SJSA1 (cell line): ENCODE data around the gene PARD3B. TPM values are rescaled to one million over a fixed set of nuclear protein-coding genes. Genes with fewer than 3 reads are reported as not detected.

Experiments
- DNase-seq, 2 experiments: peaks; one replicate each; pipeline ENCODE4 v3.0.0-alpha.2; 2015 to 2020; ENCODE audit warnings: low spot score in 2 of 2, low read depth in 1 of 2
- H3K27ac ChIP-seq: fragments of 250-450 bp; sonication (Bioruptor Pico); 2 replicates; pipeline ENCODE4 v1.5.1; 2020; ENCODE audit warnings: mild to moderate bottlenecking, moderate library complexity
- H3K27me3 ChIP-seq: fragments of 250-450 bp; sonication (Bioruptor Pico); replicated peaks from 2 replicates; pipeline ENCODE4 v1.5.1; 2020; ENCODE audit warnings: mild to moderate bottlenecking, moderate library complexity
- H3K36me3 ChIP-seq: fragments of 250-450 bp; sonication (Bioruptor Pico); 2 replicates; pipeline ENCODE4 v1.5.1; 2020; ENCODE audit warnings: mild to moderate bottlenecking
- H3K4me1 ChIP-seq: fragments of 250-450 bp; sonication (Bioruptor Pico); replicated peaks from 2 replicates; pipeline ENCODE4 v1.6.1; 2021; ENCODE audit warnings: mild to moderate bottlenecking
- H3K4me3 ChIP-seq: fragments of 250-450 bp; sonication (Bioruptor Pico); 2 replicates; pipeline ENCODE4 v1.5.1; 2020; ENCODE audit warnings: mild to moderate bottlenecking
- H3K9me3 ChIP-seq: fragments of 250-450 bp; sonication (Bioruptor Pico); replicated peaks from 2 replicates; pipeline ENCODE4 v1.5.1; 2020; ENCODE audit warnings: mild to moderate bottlenecking
- total RNA-seq: library from RNA; depleted of rRNA; stranded (reverse); fragments of >200 nt; shearing (Covaris generic); gene quantifications from 2 replicates; pipeline ENCODE4 v1.2.3, GENCODE V29; 2014

PARD3B gene
- total RNA-seq, 1 experiment from 2014 or later: 10.6 TPM

GRCh38 chr2:204754898-204755297 lies 209.6 kb downstream of the PARD3B start:
- no peaks in the 10 kb centered on the region for H3K27me3 ChIP-seq
- no peak for DNase-seq
- no peaks in the 10 kb centered on the region for H3K9me3 ChIP-seq
- no peaks in the 10 kb centered on the region for H3K4me1 ChIP-seq
- H3K4me3 ChIP-seq: no peak overlapping the region
- no peaks in the 10 kb centered on the region for H3K36me3 ChIP-seq
- no peak overlapping the region for H3K27ac ChIP-seq

GRCh38 chr2:204763974-204764703 lies 218.9 kb downstream of the PARD3B start:
- Histone ChIP-seq H3K9me3 (no peaks in the 10 kb centered on the region), H3K4me3 (no peak overlapping the region), H3K27ac (no peak overlapping the region), H3K36me3 (no peaks in the 10 kb centered on the region), H3K4me1 (no peaks in the 10 kb centered on the region), H3K27me3 (no peaks in the 10 kb centered on the region)
- DNase-seq: no peak

GRCh38 chr2:204770735-204771134 lies 225.5 kb downstream of the PARD3B start:
- no peak overlapping the region for H3K4me3 ChIP-seq

GRCh38 chr2:204771721-204772120 lies 226.4 kb downstream of the PARD3B start:
- H3K4me1 ChIP-seq: no peaks in the 10 kb centered on the region
- no peak overlapping the region for H3K27ac ChIP-seq
- H3K4me3 ChIP-seq: no peak overlapping the region
- H3K9me3 ChIP-seq: no peaks in the 10 kb centered on the region
- no peak for DNase-seq
- no peaks in the 10 kb centered on the region for H3K27me3 ChIP-seq
- no peaks in the 10 kb centered on the region for H3K36me3 ChIP-seq

More at GRCh38 chr2:204770735-204771134, 225.5 kb downstream of the PARD3B start:
- Histone ChIP-seq H3K36me3 (no peaks in the 10 kb centered on the region), H3K27me3 (no peaks in the 10 kb centered on the region), H3K4me1 (no peaks in the 10 kb centered on the region), H3K27ac (no peak overlapping the region), H3K9me3 (no peaks in the 10 kb centered on the region)
- DNase-seq: no peak

GRCh38 chr2:204772546-204772945 lies 227.3 kb downstream of the PARD3B start:
- no peaks in the 10 kb centered on the region for H3K36me3 ChIP-seq
- H3K27me3 ChIP-seq: no peaks in the 10 kb centered on the region
- no peak overlapping the region for H3K27ac ChIP-seq
- no peaks in the 10 kb centered on the region for H3K4me1 ChIP-seq
- no peaks in the 10 kb centered on the region for H3K9me3 ChIP-seq
- no peak for DNase-seq
- no peak overlapping the region for H3K4me3 ChIP-seq

GRCh38 chr2:204775766-204776165 lies 230.5 kb downstream of the PARD3B start:
- DNase-seq: no peak
- H3K36me3 ChIP-seq: no peaks in the 10 kb centered on the region
- no peaks in the 10 kb centered on the region for H3K9me3 ChIP-seq
- no peaks in the 10 kb centered on the region for H3K27me3 ChIP-seq
- no peak overlapping the region for H3K27ac ChIP-seq
- H3K4me1 ChIP-seq: no peaks in the 10 kb centered on the region
- no peak overlapping the region for H3K4me3 ChIP-seq

- H3K27ac ChIP-seq: no peak overlapping the region
- no peaks in the 10 kb centered on the region for H3K27me3 ChIP-seq
- H3K9me3 ChIP-seq: no peaks in the 10 kb centered on the region
- DNase-seq: no peak
- no peak overlapping the region for H3K4me3 ChIP-seq
- H3K4me1 ChIP-seq: no peaks in the 10 kb centered on the region
- no peaks in the 10 kb centered on the region for H3K36me3 ChIP-seq
These were observed 231.7 kb downstream of the PARD3B start for GRCh38 chr2:204776781-204777559.

GRCh38 chr2:204779771-204780170 lies 234.5 kb downstream of the PARD3B start:
- no peak overlapping the region for H3K27ac ChIP-seq
- no peaks in the 10 kb centered on the region for H3K9me3 ChIP-seq
- H3K36me3 ChIP-seq: no peaks in the 10 kb centered on the region
- H3K27me3 ChIP-seq: no peaks in the 10 kb centered on the region
- H3K4me1 ChIP-seq: no peaks in the 10 kb centered on the region
- no peak for DNase-seq
- no peak overlapping the region for H3K4me3 ChIP-seq

GRCh38 chr2:204781941-204782340 lies 236.7 kb downstream of the PARD3B start:
- Histone ChIP-seq H3K4me3 (no peak overlapping the region), H3K4me1 (no peaks in the 10 kb centered on the region), H3K27me3 (no peaks in the 10 kb centered on the region; the same call in 1 of the 2 replicates), H3K27ac (no peak overlapping the region), H3K9me3 (no peaks in the 10 kb centered on the region), H3K36me3 (no peaks in the 10 kb centered on the region)
- no peak for DNase-seq

GRCh38 chr2:204790076-204790475 lies 244.8 kb downstream of the PARD3B start:
- no peaks in the 10 kb centered on the region; the same call in 1 of the 2 replicates for H3K27me3 ChIP-seq
- H3K9me3 ChIP-seq: no peaks in the 10 kb centered on the region
- no peaks in the 10 kb centered on the region for H3K36me3 ChIP-seq
- H3K4me3 ChIP-seq: no peak overlapping the region
- peaks cover 18% of the 10 kb centered on the region for H3K4me1 ChIP-seq
- no peak overlapping the region for H3K27ac ChIP-seq
- DNase-seq: no peak

GRCh38 chr2:204791230-204791629 lies 246.0 kb downstream of the PARD3B start:
- Histone ChIP-seq H3K4me3 (no peak overlapping the region), H3K4me1 (peaks cover 22% of the 10 kb centered on the region), H3K36me3 (no peaks in the 10 kb centered on the region), H3K27me3 (no peaks in the 10 kb centered on the region), H3K9me3 (no peaks in the 10 kb centered on the region), H3K27ac (peak overlapping the region; percentile 20)
- DNase-seq: peak in 1 of 2 experiments; percentile 42

- Histone ChIP-seq H3K27ac (no peak overlapping the region), H3K4me1 (peaks cover 22% of the 10 kb centered on the region)
- DNase-seq: no peak
These were observed 249.3 kb downstream of the PARD3B start for GRCh38 chr2:204794624-204795023.

GRCh38 chr2:204795156-204795555 lies 249.9 kb downstream of the PARD3B start:
- Histone ChIP-seq H3K4me3 (no peak overlapping the region), H3K36me3 (no peaks in the 10 kb centered on the region), H3K27me3 (no peaks in the 10 kb centered on the region), H3K9me3 (no peaks in the 10 kb centered on the region), H3K4me1 (peaks cover 22% of the 10 kb centered on the region), H3K27ac (no peak overlapping the region)
- peak in 1 of 2 experiments; percentile 18 for DNase-seq

More at GRCh38 chr2:204794624-204795023, 249.3 kb downstream of the PARD3B start:
- no peaks in the 10 kb centered on the region for H3K9me3 ChIP-seq
- no peak overlapping the region for H3K4me3 ChIP-seq
- no peaks in the 10 kb centered on the region for H3K27me3 ChIP-seq
- no peaks in the 10 kb centered on the region for H3K36me3 ChIP-seq

GRCh38 chr2:204796581-204796980 lies 251.3 kb downstream of the PARD3B start:
- H3K9me3 ChIP-seq: no peaks in the 10 kb centered on the region
- no peak overlapping the region for H3K27ac ChIP-seq
- no peaks in the 10 kb centered on the region for H3K36me3 ChIP-seq
- H3K4me3 ChIP-seq: no peak overlapping the region
- no peaks in the 10 kb centered on the region for H3K27me3 ChIP-seq
- H3K4me1 ChIP-seq: peaks cover 12% of the 10 kb centered on the region
- DNase-seq: no peak
